Cerebellar nuclear complex (tissue), 1 donor: ENCODE results near the gene SKI.
A peak's percentile ranks its signal among the peaks of the same experiment; 100 is the strongest.

Experiments used
- DNase-seq, 2 experiments: peaks; one replicate each; lab custom pipeline; 2025; lab: John Stamatoyannopoulos, UW

SKI gene

DNA sequence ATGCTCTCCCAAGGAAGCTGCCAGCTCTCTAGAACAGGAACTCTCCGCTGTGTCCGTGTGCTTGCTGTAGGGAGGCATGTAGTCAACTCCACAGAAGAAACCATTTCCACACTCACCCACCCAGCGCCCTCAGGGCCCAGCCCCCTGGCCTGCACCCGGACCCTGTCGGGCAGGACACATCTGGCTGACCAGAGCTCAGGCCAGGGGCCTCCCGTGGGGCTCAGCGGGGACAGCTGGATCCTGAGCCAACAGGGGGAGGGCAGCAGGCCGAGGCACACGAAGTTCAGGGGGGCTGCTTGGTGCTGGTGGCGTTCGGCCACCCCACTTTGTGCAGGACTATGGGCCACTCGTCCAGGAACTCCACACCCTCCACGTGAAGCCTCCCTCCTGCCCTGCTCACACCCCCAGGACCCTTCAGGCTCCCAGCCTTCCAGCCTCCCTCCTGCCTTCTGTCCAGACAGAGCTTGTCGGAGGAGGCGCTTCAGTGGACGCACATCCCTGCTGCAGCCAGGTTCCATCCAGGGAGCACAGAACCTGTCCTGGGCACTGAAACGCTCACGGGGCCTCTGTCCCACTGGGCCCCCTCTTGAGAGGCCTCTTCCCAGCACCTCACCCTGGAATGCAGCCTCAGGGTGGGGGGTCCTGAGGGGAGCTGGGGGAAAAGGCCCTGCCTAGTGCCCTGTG is 18.6 kb upstream of the SKI start:
- no peak for DNase-seq

DNA sequence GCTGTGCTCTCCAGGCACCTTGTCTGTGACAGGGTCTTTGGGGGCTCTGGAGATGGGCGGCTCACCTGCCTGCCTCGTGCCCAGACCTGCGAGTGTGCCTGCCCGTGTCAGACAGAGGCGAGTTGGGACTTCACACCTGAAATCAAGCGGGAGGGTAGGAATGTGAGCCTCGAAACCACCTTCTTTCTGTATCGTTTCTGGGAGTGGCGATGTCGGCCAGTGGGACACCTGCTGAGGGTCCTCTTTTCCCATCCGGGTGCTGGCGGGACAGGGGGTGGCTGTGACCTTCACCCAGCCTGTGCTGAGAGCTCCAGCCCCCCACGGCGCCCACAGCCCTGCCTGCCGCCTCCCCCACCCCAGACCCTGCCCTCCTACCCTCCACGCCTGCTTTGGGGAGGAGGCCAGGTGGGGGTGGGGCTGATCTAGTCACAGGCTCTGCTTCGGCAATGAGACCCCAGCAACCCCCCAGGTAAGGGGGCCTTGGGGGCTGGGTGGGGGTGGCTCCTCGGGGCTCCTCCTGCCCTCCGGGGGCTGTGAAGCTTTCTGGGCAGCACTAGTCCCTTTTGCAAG is 17.9 kb upstream of the SKI start:
- no peak for DNase-seq

DNA sequence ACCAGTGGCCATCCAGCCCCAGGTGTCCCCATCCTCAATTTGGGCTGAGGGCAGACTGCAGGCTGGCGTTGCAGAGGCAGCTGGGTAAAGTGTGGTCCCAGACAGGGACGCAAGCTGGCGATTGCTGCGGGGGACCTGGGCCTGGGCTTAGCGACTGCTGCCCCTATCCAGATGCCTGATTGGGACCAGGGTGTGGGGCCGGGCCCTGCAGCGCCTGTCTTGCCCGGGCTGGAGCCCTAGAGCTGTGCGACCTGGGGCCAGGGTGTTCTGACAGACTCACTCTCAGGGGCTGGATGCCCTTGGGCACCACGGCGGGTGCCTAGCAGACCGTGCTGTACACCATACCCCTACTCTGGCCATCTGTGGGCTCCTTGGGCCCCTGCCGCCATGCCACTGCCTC is 17.3 kb upstream of the SKI start:
- DNase-seq, result no peak

DNA sequence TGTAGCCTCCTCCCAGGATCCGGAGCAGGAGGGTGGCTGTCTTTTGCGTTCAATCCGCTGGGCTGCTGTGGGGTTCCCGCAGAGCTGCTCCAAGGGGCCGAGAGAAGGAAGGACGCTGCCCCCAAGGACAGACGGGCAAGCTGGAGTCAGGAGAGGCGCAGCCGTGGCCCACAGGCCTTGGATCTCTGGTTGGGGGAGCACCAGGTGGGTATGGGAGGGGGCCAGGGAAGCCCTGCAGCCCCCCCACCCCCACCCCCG is 15.9 kb upstream of the SKI start:
- no peak for DNase-seq

DNA sequence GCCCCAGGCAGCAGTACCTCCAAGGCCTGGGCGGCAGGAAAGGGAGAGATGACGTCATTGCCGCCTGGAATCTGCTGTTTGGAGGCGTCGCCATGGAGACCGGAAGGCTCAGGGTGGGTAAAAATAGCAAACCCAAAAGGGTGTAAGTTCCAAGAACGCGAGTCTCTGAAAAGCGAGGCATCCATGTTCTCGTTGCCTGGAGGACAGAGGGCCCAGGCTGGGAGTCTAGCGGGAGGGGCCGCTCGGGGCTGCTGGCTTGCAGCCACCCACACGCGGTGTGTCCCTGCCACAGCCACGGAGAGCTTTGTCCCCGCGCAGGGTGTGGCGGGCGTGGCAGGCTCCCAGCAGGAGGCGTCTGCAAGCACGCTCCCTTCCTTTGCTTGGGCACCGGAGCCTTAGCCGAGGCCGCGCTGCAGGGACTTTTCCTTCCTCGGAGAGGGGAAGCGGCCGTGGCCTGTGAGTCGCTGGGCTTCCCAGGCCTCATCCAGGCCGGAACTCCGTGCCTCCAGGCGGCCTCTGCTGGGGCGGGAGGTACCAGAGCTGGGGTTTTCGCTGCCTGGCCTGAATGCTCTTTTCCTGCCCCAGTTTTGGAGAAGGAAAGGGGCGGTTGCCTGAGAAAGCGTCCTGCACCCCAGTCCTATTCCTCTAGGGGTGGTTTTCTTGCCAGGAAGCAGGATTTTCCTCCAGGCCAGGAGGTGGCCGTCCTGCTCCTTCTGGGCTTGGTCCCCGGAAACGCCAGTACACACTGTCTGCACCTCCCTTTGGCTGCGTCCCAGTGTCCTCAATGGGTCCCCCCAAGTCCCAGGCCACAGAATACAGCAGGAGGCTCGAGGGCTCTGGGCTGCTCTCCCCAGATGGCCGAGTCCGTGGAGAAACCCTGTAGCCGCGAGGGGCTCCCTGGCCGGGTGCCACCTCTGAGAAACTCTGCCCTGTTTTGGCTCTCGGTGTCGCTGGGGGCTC is 15.3 kb upstream of the SKI start:
- peak; percentile 91 to 94 for DNase-seq

DNA sequence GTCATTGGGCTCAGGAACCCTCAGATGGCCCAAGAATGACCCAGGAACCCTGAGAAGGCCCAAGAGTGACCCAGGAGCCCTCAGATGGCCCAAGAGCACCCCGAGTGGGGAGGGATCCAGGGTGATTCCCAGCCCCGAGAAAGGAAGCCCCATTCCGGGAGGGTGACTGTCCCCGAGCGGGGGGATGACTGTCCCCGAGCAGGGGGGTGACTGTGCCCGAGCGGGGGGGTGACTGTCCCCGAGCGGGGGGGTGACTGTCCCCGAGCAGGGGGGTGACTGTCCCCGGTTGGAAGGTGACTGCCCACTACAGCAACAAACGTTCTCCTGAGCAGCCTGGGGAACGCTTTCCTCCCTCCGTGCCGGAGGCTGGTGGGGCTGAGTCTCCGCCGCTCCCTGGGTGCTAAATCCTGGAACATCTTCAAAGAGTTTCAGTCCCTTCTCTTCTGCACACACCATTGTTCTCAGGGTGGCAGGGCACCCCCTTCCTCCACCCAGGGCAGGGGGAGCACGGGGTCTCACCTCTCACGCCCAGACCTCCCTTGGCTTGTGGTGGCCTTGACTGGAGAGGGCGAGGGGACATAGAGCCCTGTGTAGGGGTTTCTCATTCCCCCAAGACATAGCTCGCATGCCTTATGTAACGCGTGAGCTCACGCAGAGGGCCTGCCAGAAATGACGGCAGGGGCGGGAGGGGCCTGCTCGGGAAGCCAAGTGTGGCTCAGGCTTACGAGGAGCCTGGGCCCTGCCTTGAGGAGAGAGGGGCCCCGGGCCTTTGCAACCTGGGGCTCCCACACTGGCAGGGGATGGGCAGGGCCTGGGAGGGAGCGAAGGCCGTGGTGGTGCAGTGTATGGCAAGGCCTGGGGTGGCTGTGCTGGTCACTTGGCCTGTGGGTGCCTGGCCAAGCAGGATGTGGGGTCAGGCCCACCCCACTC is 14.3 kb upstream of the SKI start:
- peak; percentile 43 to 82 for DNase-seq

DNA sequence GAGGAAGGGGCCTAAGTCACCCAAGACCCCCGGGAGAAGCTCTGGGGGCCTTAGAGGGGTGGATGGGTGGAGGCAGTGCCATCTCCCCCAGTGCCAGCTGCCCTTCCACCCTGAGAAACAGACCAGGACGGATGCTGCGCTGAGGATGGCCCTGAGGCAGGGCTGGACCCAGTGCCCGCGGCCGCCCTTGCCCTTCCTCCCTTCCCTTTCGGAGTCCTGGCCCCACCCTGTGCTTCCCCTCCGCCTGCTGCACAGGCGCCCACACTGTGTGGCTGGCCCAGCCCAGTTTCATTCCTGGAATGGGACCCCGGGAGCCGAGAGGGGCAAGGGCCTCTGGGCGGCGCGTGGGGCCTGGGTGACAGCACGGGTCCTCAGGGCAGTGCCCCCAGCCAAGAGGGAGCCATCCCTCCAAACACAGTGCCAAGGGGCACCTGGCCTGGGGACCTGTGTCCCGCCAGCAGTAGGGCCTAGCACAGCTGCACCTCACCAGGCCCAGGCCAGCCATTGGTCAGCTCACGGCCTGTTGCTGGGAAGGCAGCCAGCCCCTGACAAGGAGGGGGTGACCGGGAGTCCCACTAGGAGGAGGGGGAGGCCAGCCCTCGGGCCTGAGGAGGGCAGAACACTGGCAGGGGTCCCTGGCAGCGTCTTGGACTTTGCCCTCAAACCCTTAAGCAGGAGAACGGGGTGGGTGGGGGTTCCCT is 13.4 kb upstream of the SKI start:
- DNase-seq, result no peak

DNA sequence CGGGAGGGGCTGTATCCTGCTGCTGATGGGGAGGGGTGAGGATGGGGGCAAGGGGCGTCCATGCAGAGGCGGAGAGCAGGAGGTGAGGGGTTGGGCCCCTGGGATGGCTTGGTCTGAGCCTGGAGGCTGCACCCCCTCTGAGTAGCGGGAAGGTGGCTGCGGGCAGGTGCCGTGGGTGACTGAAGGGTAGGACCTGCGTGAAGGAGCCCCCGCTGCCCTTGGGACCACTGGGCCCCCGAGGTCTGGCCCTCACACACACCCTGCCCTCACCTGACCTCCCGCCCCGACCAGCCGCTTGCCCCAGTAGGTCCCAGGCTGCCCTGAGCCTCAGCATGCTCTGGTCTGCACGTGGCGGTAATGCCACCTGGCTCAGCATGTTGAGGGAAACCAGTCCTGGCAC is 12.8 kb upstream of the SKI start:
- no peak for DNase-seq

DNA sequence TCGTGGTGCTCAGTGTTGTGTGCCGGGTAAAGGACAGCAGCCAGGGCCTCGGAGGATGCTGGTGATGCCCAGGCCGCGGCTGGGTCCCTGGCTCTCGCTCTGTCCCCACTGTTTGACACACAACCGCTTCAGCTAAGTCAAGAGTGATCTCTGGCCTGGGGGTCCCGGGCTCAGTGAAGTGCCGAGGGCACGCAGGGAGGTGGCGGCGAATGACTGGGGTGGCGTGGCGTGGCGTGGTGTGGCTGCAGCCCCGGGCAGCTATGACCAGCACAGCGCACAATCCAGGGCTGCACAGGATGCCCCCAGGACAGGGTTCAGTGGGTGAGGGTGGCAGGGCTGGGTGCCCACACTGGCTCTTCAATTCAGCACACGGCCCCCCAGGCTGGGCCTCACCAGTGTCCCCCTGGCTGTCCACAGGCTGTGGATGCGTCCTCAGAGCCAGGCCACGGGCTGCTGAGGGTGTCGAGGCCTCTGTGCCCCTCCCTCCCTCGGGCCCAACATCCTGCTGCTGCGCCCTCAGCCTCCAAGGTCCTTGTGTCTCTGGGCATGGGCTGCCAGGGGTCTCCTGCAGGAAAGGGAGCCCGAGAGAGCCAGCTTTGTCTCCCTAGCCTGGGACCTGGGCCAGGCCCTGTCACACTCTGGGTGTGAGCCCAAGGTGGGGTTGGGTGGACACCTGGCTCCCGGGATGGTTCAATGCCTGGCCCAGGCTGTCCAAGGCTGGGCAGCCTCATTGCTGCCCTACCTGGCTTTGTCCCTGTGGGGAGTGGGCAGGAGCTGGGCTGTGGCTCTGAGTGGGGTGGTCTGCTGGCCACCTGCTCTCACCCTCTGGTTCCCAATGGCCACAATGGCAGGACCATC is 12.0 kb upstream of the SKI start:
- DNase-seq, result no peak

DNA sequence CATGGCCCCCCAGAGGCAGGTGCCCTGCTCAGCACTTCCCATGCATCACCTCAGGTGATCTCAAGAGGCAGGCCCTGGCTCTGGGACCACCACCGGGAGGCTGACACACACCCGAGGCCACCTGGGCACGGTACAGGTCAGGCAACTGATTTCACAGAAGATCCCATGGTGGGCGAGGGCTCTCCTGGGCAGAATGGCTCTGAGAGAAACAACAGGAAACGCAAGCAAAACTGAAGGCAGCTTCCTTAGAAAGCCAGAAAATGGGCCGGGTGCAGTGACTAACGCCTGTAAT is 11.4 kb upstream of the SKI start:
- no peak for DNase-seq

DNA sequence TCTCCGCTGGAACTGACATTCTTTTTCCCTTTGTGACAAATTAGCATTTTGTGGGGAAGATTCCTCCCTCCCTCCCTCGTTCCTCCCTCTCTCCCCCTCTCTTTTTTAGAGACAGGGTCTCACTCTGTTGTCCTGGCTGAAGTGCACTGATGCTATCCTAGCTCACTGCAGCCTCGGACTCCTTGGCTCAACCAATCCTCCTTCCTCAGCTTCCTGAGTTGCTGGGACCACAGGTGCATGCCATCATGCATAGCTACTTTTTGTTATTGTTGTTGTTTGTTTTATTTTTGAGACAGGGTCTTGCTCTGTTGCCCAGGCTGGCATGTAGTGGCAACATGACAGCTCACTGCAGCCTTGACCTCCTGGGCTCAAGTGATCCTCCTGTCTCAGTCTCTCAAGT is 6.8 kb upstream of the SKI start:
- DNase-seq, result no peak

DNA sequence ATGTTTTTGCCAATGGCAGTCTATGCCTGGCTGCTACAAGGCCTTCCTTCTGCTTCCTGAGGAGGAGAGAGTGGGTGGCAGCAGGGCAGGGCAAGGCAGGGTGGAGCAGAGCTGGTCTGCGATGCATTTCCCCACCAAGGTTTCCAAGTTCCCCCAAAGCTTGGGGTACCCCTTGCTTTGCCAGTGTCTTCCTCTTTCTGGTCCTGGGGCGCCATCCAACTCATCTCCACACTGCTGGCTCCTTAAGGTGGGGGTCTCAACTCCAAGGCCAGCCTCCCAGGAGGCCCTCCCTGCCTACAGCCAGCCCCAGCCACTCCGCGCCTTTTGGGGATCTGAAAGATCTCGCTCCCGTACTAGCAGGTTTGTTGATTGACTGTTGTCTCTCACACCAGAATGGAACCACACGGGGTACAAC is 3.9 kb upstream of the SKI start:
- DNase-seq, result no peak

DNA sequence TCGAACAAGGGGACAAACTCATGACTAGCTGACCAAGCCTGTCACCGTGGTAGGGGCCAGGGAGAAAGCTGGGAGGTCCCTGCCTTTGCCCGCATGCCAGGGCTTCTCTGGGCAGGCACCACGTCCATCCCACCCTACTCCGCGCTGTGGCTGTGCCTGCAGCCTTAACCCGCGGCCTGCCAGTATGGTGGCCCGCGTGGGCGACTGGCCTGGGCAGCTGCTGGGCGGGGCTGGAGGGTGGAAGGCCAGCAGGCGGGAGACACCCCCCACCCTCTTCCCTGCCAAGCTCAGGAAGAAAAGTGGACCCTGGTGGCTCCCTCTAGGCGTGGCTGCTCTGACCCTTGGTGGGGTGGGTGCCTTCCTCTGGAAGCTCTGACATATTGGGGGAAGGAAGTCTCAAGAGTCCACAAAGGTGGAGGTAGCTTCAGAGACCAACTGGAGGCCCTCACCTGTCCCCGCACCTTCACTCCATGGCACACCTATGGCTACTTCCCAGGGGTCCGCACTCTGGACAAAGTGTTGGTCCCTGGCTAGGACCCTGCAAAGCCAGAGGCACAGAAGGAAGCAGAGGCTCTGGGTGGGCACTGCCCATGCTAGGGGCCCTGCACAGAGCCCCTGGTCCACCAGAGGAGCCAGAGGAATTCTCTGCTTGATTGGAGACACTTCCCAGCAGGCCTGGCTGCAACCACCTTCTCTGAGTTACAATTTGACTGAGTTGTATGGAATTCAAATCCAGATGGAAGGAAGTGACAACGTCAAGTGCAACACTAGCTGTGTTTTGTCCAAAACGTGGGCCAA is 3.3 kb upstream of the SKI start:
- DNase-seq, result no peak

DNA sequence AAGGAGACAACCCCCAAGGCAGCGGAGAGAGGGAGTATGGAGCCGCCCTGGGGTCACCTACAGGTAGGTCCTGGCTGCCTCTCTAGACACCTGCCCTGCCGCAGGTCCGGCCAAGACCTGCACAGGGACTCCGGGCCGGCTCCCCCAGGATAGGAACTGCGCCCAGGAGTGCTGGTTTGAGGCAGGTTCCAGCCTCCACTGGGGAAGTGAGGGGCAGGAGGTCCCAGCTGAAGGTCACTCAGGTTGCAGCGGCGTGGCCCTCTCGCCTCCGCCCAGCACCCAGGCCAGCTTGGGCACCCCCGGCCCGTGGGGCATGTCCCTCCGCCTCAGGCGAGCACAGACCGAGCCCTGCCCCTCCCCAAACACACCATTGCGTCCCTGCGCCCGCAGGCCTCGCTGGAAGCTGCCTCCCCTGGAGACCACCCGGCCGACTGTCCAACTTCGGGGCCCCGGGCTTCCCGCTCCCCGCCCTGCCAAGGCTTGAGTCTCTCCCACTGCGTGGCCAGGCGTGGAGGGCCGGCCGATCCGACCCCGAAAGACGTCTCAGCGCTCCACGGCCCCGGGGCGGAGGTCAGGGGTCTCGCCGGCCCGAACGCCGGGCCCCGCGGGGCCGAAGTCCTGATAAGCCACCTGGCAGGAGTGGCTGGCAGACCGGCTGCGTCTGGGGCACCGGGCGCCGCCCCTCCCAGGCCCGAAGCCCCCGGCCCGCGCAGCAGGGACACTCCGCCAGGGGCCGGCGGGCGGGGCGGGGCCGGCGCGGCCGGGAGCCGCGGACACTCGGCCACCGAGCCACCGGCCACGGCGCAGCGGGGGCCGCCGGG is 1.4 kb upstream of the SKI start:
- DNase-seq, result no peak

DNA sequence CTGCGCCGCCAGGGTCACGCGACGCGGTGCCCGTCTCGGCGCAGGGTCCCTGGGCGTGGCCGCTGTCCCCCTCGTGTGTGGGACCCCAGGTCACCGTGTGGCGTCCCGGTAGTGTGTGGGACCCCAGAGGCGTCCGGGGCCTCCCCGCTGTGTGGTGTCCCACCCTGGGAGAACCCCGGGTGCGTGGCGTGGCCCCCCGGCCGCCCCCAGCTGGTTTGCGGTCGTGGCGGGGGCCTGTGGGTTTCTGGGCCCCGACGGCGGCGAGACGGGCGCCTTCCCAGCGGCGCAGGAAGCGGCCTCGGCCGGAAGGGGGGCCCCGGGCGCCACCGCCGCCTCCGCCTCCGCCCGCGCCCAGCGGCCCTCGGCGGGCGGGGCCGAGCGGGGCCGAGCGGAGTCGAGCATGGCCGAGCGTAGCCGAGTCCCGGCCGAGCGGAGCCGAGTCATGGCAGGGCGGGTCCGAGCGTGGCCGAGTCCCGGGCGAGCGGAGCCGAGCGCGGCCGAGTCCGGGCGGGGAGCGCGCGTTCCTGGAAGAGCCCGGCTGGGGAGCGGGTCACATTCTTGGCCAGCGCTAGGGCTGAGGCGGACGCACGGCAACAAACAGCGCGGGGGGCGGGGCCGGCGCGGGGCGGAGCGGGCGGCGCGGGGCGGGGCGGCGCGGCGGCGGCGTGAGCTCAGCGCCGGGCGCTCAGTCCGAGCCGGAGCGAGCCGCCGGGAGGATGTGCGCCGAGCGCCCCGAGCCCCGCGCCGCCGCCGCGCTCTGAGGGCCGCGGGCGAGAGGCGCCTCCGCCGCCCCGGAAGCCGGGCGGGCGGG is 568 bp upstream of the SKI start:
- peak; percentile 57 to 76 for DNase-seq

DNA sequence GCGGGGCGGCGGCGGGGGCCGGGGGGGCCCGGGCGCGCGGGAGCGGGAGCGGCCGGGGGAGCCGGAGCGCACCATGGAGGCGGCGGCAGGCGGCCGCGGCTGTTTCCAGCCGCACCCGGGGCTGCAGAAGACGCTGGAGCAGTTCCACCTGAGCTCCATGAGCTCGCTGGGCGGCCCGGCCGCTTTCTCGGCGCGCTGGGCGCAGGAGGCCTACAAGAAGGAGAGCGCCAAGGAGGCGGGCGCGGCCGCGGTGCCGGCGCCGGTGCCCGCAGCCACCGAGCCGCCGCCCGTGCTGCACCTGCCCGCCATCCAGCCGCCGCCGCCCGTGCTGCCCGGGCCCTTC is 546 bp downstream of the SKI start:
- no peak for DNase-seq

DNA sequence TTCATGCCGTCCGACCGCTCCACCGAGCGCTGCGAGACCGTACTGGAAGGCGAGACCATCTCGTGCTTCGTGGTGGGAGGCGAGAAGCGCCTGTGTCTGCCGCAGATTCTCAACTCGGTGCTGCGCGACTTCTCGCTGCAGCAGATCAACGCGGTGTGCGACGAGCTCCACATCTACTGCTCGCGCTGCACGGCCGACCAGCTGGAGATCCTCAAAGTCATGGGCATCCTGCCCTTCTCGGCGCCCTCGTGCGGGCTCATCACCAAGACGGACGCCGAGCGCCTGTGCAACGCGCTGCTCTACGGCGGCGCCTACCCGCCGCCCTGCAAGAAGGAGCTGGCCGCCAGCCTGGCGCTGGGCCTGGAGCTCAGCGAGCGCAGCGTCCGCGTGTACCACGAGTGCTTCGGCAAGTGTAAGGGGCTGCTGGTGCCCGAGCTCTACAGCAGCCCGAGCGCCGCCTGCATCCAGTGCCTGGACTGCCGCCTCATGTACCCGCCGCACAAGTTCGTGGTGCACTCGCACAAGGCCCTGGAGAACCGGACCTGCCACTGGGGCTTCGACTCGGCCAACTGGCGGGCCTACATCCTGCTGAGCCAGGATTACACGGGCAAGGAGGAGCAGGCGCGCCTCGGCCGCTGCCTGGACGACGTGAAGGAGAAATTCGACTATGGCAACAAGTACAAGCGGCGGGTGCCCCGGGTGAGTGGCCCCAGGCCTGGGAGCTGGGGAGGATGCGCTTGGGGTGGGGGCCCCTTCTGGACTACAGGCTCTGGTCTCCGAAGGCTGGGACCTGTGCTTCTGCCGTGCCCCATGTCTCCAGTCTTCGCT is 1.1 kb downstream of the SKI start:
- no peak for DNase-seq
